CMK (cell line): ENCODE results near the gene TMEM50A.
"Not testable (repeated sequence)": the region's sequence is repeated elsewhere in the genome, so short reads cannot be mapped to it uniquely, and the experiment has no call there.

Experiments used
- DNase-seq: peaks from one replicate; pipeline ENCODE4 v3.0.0-alpha.2; 2010; ENCODE audit warnings: low read depth

TMEM50A gene

GRCh38 chr1:25336922-25337354 is 1.2 kb upstream of the TMEM50A start:
- peak; percentile 21 for DNase-seq

GRCh38 chr1:25337483-25338187 is 499 bp upstream of the TMEM50A start:
- not testable (repeated sequence) for DNase-seq

GRCh38 chr1:25338986-25339385 is 852 bp downstream of the TMEM50A start:
- DNase-seq, result peak; percentile 24

GRCh38 chr1:25341746-25342145 is 3.6 kb downstream of the TMEM50A start:
- DNase-seq, result no peak

- no peak for DNase-seq
Measured at GRCh38 chr1:25342846-25343245, 4.7 kb downstream of the TMEM50A start.

- no peak for DNase-seq
Measured at GRCh38 chr1:25343872-25344271, 5.7 kb downstream of the TMEM50A start.

GRCh38 chr1:25347556-25347955 is 9.4 kb downstream of the TMEM50A start:
- no peak for DNase-seq

- DNase-seq, result no peak
Measured at GRCh38 chr1:25349606-25350005, 11.5 kb downstream of the TMEM50A start.

- no peak for DNase-seq
Measured at GRCh38 chr1:25355841-25356395, 17.8 kb downstream of the TMEM50A start.

- DNase-seq, result no peak
Measured at GRCh38 chr1:25356441-25356840, 18.3 kb downstream of the TMEM50A start.

- no peak for DNase-seq
Measured at GRCh38 chr1:25356848-25357247, 18.7 kb downstream of the TMEM50A start.

GRCh38 chr1:25360596-25361581 is 22.8 kb downstream of the TMEM50A start:
- DNase-seq, result no peak

GRCh38 chr1:25361901-25362300 is 23.8 kb downstream of the TMEM50A start:
- no peak for DNase-seq

GRCh38 chr1:25362634-25363559 is 24.8 kb downstream of the TMEM50A start:
- DNase-seq, result not testable (repeated sequence)

- no peak for DNase-seq
Measured at GRCh38 chr1:25369241-25369640, 31.1 kb downstream of the TMEM50A start.

- DNase-seq, result peak; percentile 76
Measured at GRCh38 chr1:25369691-25370271, 31.6 kb downstream of the TMEM50A start.

- DNase-seq, result not testable (repeated sequence)
Measured at GRCh38 chr1:25371757-25372156, 33.6 kb downstream of the TMEM50A start.

- not testable (repeated sequence) for DNase-seq
Measured at GRCh38 chr1:25378367-25378766, 40.2 kb downstream of the TMEM50A start.

GRCh38 chr1:25382543-25382942 is 44.4 kb downstream of the TMEM50A start:
- not testable (repeated sequence) for DNase-seq

GRCh38 chr1:25383090-25383489 is 45.0 kb downstream of the TMEM50A start:
- not testable (repeated sequence) for DNase-seq

- DNase-seq, result not testable (repeated sequence)
Measured at GRCh38 chr1:25383875-25384274, 45.7 kb downstream of the TMEM50A start.
